Fibroblast of mammary gland (primary cell): Measurements from ENCODE around the gene EFL1.

Experiments used
- DNase-seq: peaks from one replicate; pipeline ENCODE4 v3.0.0-alpha.2; 2010; ENCODE audit warnings: low read depth
- H3K4me3 ChIP-seq: 2 replicates; pipeline ENCODE4 v1.5.1; 2011; ENCODE audit warnings: low read depth, mild to moderate bottlenecking, low read length, moderate library complexity; ENCODE audit not compliant: control insufficient read depth
- TF ChIP-seq, protein P1 (sequence below): conservative IDR thresholded peaks from 2 replicates; pipeline ENCODE4 v1.5.1; 2011; ENCODE audit warnings: low read depth, low read length, inconsistent platforms; ENCODE audit not compliant: control insufficient read depth, insufficient read depth

The EFL1 gene

DNA sequence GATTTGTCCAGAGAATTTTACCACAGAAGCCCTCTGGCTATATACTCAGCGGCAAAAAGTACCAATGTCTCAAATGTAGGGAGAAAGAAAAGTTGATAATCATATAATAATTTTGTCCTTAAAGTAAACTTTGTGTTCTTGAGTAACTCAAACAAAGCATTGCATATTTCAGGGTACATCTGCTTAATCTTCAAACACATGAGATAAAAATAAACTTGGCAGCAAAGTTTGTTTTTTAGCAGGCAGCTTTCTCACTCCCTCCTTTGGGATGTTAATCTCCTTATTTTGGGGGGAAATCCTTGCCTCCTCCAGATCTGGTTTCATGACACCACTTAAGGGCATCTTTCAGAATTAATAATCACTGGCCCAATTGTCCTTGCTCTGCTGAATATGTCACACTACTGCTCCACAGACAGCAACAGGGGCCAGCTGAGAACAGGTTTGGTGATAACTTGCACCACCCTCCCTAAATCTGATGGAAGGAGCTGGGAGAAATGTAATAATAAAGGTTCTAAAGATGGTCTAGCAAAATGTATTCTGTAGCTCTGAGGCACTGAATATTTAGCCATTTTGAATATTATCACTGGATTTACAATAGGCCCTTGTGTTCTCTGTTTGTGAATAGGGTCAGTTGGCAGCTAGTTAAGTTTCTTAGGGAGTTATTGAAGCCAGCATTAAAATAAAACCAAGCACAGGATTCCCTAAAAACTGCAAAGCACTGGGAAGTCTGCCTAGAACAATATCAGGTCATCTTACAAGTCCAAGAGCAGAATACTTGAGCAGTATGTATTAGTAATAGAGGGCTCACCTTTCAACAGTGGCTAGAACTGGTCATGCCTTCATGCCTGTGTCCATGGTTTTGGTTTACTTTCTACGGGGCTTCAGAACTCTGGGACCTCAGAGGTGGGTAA lies 79.2 kb downstream of the EFL1 start:
- peak; percentile 90 for DNase-seq
- no peak overlapping the region for H3K4me3 ChIP-seq
- TF ChIP-seq, protein P1, sequence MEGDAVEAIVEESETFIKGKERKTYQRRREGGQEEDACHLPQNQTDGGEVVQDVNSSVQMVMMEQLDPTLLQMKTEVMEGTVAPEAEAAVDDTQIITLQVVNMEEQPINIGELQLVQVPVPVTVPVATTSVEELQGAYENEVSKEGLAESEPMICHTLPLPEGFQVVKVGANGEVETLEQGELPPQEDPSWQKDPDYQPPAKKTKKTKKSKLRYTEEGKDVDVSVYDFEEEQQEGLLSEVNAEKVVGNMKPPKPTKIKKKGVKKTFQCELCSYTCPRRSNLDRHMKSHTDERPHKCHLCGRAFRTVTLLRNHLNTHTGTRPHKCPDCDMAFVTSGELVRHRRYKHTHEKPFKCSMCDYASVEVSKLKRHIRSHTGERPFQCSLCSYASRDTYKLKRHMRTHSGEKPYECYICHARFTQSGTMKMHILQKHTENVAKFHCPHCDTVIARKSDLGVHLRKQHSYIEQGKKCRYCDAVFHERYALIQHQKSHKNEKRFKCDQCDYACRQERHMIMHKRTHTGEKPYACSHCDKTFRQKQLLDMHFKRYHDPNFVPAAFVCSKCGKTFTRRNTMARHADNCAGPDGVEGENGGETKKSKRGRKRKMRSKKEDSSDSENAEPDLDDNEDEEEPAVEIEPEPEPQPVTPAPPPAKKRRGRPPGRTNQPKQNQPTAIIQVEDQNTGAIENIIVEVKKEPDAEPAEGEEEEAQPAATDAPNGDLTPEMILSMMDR = no peak

DNA sequence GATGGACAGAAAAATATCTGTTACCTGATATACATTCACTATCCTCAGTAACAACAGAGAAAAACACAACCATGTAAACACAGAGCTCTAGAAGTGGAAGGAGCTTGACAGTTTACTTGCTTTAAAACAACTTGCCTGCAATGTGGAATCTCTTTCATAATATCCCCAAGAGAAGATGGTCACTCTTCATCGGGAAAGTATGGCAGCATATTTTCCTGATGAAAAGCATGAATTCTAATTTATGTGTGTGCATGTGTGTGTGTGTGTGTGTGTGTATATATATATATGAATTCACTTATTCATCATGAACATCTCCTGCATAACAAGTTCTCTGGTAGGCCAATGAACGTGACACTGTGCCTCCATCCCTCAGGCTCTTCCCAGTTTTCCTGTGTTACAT lies 81.2 kb downstream of the EFL1 start:
- TF ChIP-seq, protein P1 = no peak
- H3K4me3 ChIP-seq = no peak overlapping the region
- DNase-seq = no peak

DNA sequence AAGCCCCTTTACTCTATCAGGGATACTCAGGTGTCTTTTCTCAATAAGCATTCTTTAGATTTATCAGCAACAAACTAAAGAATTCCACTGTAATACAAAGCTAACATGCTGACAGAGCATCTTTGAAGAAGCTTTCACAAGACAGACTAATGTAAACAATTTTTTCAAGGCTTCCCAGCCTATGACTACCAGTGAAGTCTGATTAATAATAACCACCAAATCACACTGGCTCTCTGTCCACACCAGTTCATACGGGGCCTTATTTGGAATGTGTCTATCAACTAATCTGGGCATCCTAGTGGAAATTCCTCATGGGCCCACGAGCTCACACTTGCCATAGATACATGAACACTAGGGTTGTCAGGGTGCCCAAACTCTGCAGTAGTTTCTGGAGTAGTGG lies 84.5 kb downstream of the EFL1 start:
- DNase-seq = peak; percentile 77
- H3K4me3 ChIP-seq = no peak overlapping the region
- TF ChIP-seq, protein P1 = no peak

DNA sequence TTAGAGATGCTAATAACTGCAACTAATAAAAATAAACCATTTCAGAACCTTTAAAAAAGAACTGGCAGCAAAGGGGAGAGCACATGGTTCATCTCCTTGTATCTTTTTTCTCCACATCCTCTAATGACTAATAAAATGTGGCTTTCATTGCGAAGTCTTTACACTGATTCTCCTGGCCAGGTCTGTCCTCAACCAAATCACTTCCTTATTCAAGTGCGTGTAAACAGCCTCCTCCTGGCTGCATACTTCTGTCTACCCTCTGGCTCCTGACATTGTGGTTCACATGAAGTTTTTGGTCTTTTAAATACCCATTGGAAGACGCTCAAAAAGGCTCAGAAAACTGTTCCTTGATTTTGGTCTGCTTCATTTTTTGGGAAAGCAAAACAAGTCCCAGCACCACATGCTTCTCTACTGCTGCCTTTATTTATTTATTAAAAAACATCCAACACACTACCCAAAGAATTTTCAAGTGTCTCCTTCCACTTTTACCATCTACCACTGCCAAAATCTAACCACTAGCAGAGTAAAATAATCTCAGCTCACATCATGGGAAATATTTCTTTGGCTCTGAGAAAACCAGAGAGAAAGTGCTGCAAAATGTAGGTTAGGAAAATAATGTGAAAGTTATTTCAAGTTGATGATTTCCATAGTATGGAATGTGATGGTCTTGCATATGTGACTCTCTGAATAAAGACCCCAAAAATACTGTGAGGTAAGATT lies 85.1 kb downstream of the EFL1 start:
- peak; percentile 82 for DNase-seq
- TF ChIP-seq, protein P1 = no peak

DNA sequence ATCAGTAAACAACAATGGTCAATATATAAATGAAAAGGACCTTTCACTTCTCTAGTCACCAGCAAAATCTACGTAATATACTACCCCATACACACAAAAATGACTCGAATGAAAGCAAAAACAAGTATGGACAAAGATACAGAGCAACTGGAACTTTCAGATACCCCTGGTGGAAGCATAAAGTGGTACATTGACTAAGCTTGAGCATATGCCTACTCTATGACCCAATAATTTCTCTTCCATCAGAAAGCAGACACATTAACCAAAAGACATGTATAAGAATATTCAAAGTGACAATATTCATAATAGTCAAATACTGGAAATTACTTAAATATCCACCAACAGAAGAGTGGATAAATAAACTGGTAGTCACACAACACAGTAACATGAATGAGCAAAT lies 86.0 kb downstream of the EFL1 start:
- DNase-seq = no peak
- TF ChIP-seq, protein P1 = peak; percentile 11
- no peak overlapping the region for H3K4me3 ChIP-seq

More for the DNA sequence above, 85.1 kb downstream of the EFL1 start:
- no peak overlapping the region for H3K4me3 ChIP-seq

DNA sequence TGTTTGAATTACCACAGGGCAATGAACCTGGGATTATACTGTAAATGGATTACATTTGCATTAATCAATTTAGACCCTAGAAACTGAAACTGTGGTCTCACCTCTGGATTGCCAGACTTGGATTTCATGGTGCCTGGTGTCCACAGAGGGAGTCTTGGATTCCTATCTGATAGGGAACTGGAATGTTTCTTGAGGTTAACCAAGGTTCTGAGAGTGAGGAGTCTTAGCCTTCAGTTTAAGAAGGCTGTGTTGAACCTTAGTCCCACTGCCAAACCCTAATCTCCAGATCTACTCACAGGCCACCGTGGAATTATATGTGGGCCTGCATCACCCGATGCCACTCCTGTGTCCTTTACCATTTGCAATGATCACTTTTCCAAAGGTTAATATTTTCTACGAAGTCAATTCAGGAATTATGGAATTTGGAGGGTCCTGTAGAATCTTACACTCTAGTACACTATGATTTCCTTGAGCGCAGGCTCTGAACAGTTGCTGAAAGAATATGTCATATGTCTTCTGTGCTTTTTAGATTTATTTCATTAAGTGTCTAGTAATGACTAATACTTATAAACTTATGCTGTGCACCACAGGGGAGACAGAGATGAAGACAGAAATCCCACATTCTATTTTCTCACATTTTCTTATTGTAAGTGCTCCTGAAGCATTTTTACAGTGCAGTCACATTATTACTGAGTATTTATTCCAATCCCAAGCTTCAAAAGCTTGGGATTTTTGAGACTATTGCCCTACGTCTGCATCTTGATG lies 87.9 kb downstream of the EFL1 start:
- no peak for DNase-seq
- no peak overlapping the region for H3K4me3 ChIP-seq
- TF ChIP-seq, protein P1 = no peak
